Measurements from ENCODE around the gene CAMSAP2.

DNA sequence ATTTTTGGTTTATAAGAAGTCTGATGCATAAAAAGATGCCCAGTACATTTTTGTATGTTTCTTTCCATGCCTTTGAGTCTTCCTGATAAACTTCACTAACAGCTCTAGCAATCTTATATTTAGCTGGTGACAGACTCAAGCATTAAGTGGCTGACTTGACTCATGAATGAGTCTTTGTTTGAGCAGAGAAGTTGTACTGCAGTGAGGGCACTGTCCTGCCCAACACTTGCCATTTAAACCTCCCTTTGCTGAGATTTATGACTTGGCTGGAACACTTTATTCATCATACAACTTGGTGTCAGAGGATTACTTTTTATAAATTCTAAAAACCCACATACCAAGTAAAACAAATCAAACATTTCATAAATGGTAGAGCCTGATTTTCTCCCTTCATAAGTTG is 14.6 kb upstream of the CAMSAP2 start:
- TF ChIP-seq POLR2A (IDR thresholded peaks at IDR 0.05; ENCODE audit: extremely low read depth, insufficient read length) = no peak
- TF ChIP-seq, protein P1, sequence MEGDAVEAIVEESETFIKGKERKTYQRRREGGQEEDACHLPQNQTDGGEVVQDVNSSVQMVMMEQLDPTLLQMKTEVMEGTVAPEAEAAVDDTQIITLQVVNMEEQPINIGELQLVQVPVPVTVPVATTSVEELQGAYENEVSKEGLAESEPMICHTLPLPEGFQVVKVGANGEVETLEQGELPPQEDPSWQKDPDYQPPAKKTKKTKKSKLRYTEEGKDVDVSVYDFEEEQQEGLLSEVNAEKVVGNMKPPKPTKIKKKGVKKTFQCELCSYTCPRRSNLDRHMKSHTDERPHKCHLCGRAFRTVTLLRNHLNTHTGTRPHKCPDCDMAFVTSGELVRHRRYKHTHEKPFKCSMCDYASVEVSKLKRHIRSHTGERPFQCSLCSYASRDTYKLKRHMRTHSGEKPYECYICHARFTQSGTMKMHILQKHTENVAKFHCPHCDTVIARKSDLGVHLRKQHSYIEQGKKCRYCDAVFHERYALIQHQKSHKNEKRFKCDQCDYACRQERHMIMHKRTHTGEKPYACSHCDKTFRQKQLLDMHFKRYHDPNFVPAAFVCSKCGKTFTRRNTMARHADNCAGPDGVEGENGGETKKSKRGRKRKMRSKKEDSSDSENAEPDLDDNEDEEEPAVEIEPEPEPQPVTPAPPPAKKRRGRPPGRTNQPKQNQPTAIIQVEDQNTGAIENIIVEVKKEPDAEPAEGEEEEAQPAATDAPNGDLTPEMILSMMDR (IDR thresholded peaks at IDR 0.05; ENCODE audit: low read depth, low read length) = no peak
